Measurements from ENCODE around the gene SPRTN.

The SPRTN gene

GRCh38 chr1:231312432-231312788 is 25.7 kb upstream of the SPRTN start:
- H3K27me3 ChIP-seq (replicated peaks) = no peaks in the 10 kb centered on the region
- H3K27ac ChIP-seq = no peak overlapping the region
- TF ChIP-seq CTCF (IDR thresholded peaks at IDR 0.05; ENCODE audit: low read depth, low read length, missing control alignments) = no peak
- no peak overlapping the region for H3K4me3 ChIP-seq (ENCODE audit: low read depth, low read length)
- in situ Hi-C loops (cut with HindIII; ENCODE audit: low pct_ligation_motif_present, low sequenced_read_pairs) = no loop called here
- H3K36me3 ChIP-seq (replicated peaks) = no peaks in the 10 kb centered on the region
- DNase-seq = no peak

- in situ Hi-C loops (cut with HindIII; ENCODE audit: low pct_ligation_motif_present, low sequenced_read_pairs) = no loop called here
- no peaks in the 10 kb centered on the region for H3K36me3 ChIP-seq (replicated peaks)
- H3K4me3 ChIP-seq (ENCODE audit: low read depth, low read length) = no peak overlapping the region
- TF ChIP-seq CTCF (IDR thresholded peaks at IDR 0.05; ENCODE audit: low read depth, low read length, missing control alignments) = no peak
- no peak overlapping the region for H3K27ac ChIP-seq
- no peaks in the 10 kb centered on the region for H3K27me3 ChIP-seq (replicated peaks)
- no peak for DNase-seq
Observed at GRCh38 chr1:231313661-231314060, 24.4 kb upstream of the SPRTN start.

- no peaks in the 10 kb centered on the region for H3K27me3 ChIP-seq (replicated peaks)
- no peaks in the 10 kb centered on the region for H3K36me3 ChIP-seq (replicated peaks)
- no peak overlapping the region for H3K4me3 ChIP-seq (ENCODE audit: low read depth, low read length)
- peak; percentile 72 for TF ChIP-seq CTCF (IDR thresholded peaks at IDR 0.05; ENCODE audit: low read depth, low read length, missing control alignments)
- H3K27ac ChIP-seq = no peak overlapping the region
- no peak for DNase-seq
- in situ Hi-C loops (cut with HindIII; ENCODE audit: low pct_ligation_motif_present, low sequenced_read_pairs) = no loop called here
Observed at GRCh38 chr1:231315887-231316286, 22.2 kb upstream of the SPRTN start.

GRCh38 chr1:231317306-231318014 is 20.6 kb upstream of the SPRTN start:
- no peak for TF ChIP-seq CTCF (IDR thresholded peaks at IDR 0.05; ENCODE audit: low read depth, low read length, missing control alignments)
- DNase-seq = no peak
- no peak overlapping the region for H3K4me3 ChIP-seq (ENCODE audit: low read depth, low read length)
- in situ Hi-C loops (cut with HindIII; ENCODE audit: low pct_ligation_motif_present, low sequenced_read_pairs) = no loop called here
- H3K36me3 ChIP-seq (replicated peaks) = no peaks in the 10 kb centered on the region
- H3K27ac ChIP-seq = no peak overlapping the region
- H3K27me3 ChIP-seq (replicated peaks) = no peaks in the 10 kb centered on the region

GRCh38 chr1:231318015-231318355 is 20.1 kb upstream of the SPRTN start:
- in situ Hi-C loops (cut with HindIII; ENCODE audit: low pct_ligation_motif_present, low sequenced_read_pairs) = no loop called here
- DNase-seq = no peak
- TF ChIP-seq CTCF (IDR thresholded peaks at IDR 0.05; ENCODE audit: low read depth, low read length, missing control alignments) = no peak
- no peak overlapping the region for H3K27ac ChIP-seq
- no peak overlapping the region for H3K4me3 ChIP-seq (ENCODE audit: low read depth, low read length)
- no peaks in the 10 kb centered on the region for H3K27me3 ChIP-seq (replicated peaks)
- H3K36me3 ChIP-seq (replicated peaks) = no peaks in the 10 kb centered on the region

GRCh38 chr1:231318568-231318967 is 19.5 kb upstream of the SPRTN start:
- no peak overlapping the region for H3K27ac ChIP-seq
- H3K27me3 ChIP-seq (replicated peaks) = no peaks in the 10 kb centered on the region
- in situ Hi-C loops (cut with HindIII; ENCODE audit: low pct_ligation_motif_present, low sequenced_read_pairs) = no loop called here
- DNase-seq = no peak
- H3K4me3 ChIP-seq (ENCODE audit: low read depth, low read length) = no peak overlapping the region
- TF ChIP-seq CTCF (IDR thresholded peaks at IDR 0.05; ENCODE audit: low read depth, low read length, missing control alignments) = no peak
- no peaks in the 10 kb centered on the region for H3K36me3 ChIP-seq (replicated peaks)
